HL-60 (cell line): ENCODE measurements around the gene TRO.

Experiments
- DNase-seq, 2 experiments: peaks; one replicate each; pipeline ENCODE4 v3.0.0-alpha.2; 2010 to 2020; ENCODE audit warnings: low read depth in 1 of 2, low spot score in 1 of 2
- H3K27ac ChIP-seq: fragments of 250-450 bp; sonication (Bioruptor Pico); replicated peaks from 2 replicates; pipeline ENCODE4 v1.5.1; 2020; ENCODE audit warnings: mild to moderate bottlenecking, moderate library complexity
- H3K27me3 ChIP-seq: fragments of 250-450 bp; sonication (Bioruptor Pico); 2 replicates; pipeline ENCODE4 v1.5.1; 2021; ENCODE audit warnings: mild to moderate bottlenecking, moderate library complexity; ENCODE audit not compliant: insufficient read depth, poor library complexity, severe bottlenecking
- H3K4me3 ChIP-seq: replicated peaks from 2 replicates; pipeline ENCODE4 v1.5.1; 2011; ENCODE audit warnings: mild to moderate bottlenecking, control low read depth, low read length; ENCODE audit not compliant: insufficient read depth
- GABPA ChIP-seq: IDR thresholded peaks from 2 replicates; pipeline ENCODE4 v1.6.1; 2012; ENCODE audit warnings: low read depth
- POLR2AphosphoS5 ChIP-seq: IDR thresholded peaks from 2 replicates; pipeline ENCODE4 v1.6.1; 2012; ENCODE audit warnings: low read depth
- REST ChIP-seq: IDR thresholded peaks from 2 replicates; pipeline ENCODE4 v1.6.1; 2012; ENCODE audit warnings: low read depth; ENCODE audit not compliant: insufficient replicate concordance
- SPI1 ChIP-seq: IDR thresholded peaks from 2 replicates; pipeline ENCODE4 v1.6.1; 2012; ENCODE audit warnings: low read depth, mild to moderate bottlenecking, borderline replicate concordance
- TF ChIP-seq, protein P1 (sequence below): IDR thresholded peaks from one replicate; pipeline ENCODE4 v1.5.1; 2011; ENCODE audit warnings: low read length, control low read depth, inconsistent platforms; ENCODE audit not compliant: insufficient read depth

The TRO gene

GRCh38 chrX:54934058-54934457, 13.4 kb downstream of the TRO start:
- H3K4me3 ChIP-seq, result no peak overlapping the region
- no peak for DNase-seq
- no peak overlapping the region for H3K27ac ChIP-seq
- TF ChIP-seq POLR2AphosphoS5 (no peak), SPI1 (no peak), GABPA (no peak), REST (no peak)
- TF ChIP-seq, protein P1, sequence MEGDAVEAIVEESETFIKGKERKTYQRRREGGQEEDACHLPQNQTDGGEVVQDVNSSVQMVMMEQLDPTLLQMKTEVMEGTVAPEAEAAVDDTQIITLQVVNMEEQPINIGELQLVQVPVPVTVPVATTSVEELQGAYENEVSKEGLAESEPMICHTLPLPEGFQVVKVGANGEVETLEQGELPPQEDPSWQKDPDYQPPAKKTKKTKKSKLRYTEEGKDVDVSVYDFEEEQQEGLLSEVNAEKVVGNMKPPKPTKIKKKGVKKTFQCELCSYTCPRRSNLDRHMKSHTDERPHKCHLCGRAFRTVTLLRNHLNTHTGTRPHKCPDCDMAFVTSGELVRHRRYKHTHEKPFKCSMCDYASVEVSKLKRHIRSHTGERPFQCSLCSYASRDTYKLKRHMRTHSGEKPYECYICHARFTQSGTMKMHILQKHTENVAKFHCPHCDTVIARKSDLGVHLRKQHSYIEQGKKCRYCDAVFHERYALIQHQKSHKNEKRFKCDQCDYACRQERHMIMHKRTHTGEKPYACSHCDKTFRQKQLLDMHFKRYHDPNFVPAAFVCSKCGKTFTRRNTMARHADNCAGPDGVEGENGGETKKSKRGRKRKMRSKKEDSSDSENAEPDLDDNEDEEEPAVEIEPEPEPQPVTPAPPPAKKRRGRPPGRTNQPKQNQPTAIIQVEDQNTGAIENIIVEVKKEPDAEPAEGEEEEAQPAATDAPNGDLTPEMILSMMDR, result no peak
- no peaks in the 10 kb centered on the region for H3K27me3 ChIP-seq

DNA sequence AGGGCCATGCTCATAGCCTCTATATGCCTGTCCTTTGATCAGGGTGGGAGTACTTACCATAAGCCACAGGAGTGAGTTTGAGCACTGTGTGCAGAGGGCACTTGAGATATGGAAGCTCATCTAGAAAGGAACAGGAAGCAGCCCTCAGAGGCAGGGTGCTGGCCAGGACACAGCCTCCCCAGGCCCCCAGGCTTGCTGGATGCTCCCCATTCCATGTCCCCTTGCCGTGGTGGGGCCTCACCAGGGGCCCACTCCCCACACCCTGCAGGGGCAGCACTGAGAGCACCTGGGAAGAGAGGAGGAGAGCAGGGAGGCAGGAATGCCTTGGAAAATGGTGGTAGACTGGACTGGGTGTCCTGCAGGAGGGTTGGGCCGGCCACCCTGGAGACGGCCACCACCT, 14.3 kb downstream of the TRO start:
- Histone ChIP-seq H3K27me3 (no peaks in the 10 kb centered on the region), H3K4me3 (no peak overlapping the region), H3K27ac (no peak overlapping the region)
- TF ChIP-seq GABPA (no peak), POLR2AphosphoS5 (no peak), SPI1 (no peak), REST (no peak)
- TF ChIP-seq, protein P1, result no peak
- DNase-seq, result no peak

- DNase-seq, result no peak
- Histone ChIP-seq H3K4me3 (no peak overlapping the region), H3K27me3 (no peaks in the 10 kb centered on the region), H3K27ac (no peak overlapping the region)
- no peak for TF ChIP-seq SPI1
- TF ChIP-seq REST, result no peak
- TF ChIP-seq POLR2AphosphoS5, result no peak
- TF ChIP-seq GABPA, result no peak
- TF ChIP-seq, protein P1, result no peak
These were observed 14.7 kb downstream of the TRO start for GRCh38 chrX:54935306-54935705.
